ENCODE data around the gene EIF5B.

- TF ChIP-seq ZNF274 (IDR thresholded peaks at IDR 0.05; ENCODE audit: low read depth, low read length) (no peak), SUZ12 (IDR thresholded peaks at IDR 0.05; ENCODE audit: extremely low read depth, insufficient read depth, insufficient read length) (no peak)
Measured at GRCh38 chr2:99325384-99325783, 11.8 kb upstream of the EIF5B start.

Data from NT2/D1 (cell line).